HEK293 (cell line): ENCODE measurements around the gene NLRP6.

Source experiments
- BCL11B ChIP-seq: fragments of 450-650 bp; formaldehyde crosslinking; IDR thresholded peaks from 2 replicates; pipeline ENCODE4 v1.5.1; 2016; ENCODE audit warnings: low read depth, missing biosample characterization, missing genetic modification characterization
- FEZF1 ChIP-seq: fragments of 450-650 bp; formaldehyde crosslinking; IDR thresholded peaks from 2 replicates; pipeline ENCODE4 v1.5.1; 2016; ENCODE audit warnings: missing biosample characterization, missing genetic modification characterization
- GLI4 ChIP-seq: fragments of 450-650 bp; formaldehyde crosslinking; IDR thresholded peaks from 2 replicates; pipeline ENCODE4 v1.5.1; 2016; ENCODE audit warnings: missing biosample characterization, missing genetic modification characterization
- HOXD13 ChIP-seq: sonication (generic); formaldehyde crosslinking; IDR thresholded peaks from 2 replicates; pipeline ENCODE4 v1.8.0; 2022; ENCODE audit warnings: missing genetic modification reagents, borderline replicate concordance
- MEIS1 ChIP-seq: sonication (generic); formaldehyde crosslinking; IDR thresholded peaks from 2 replicates; pipeline ENCODE4 v1.8.1; 2022; ENCODE audit warnings: missing genetic modification reagents, mild to moderate bottlenecking, borderline replicate concordance
- REST ChIP-seq: fragments of 450-650 bp; formaldehyde crosslinking; IDR thresholded peaks from 2 replicates; pipeline ENCODE4 v1.5.1; 2016; ENCODE audit warnings: missing biosample characterization, missing genetic modification characterization
- SP3 ChIP-seq: fragments of 450-650 bp; formaldehyde crosslinking; IDR thresholded peaks from 2 replicates; pipeline ENCODE4 v1.5.1; 2016; ENCODE audit warnings: missing biosample characterization, missing genetic modification characterization
- TCF7L2 ChIP-seq: IDR thresholded peaks from 2 replicates; pipeline ENCODE4 v1.6.1; 2011; ENCODE audit warnings: low read depth, mild to moderate bottlenecking, inconsistent platforms, low read length, moderate library complexity, borderline replicate concordance
- TRIM28 ChIP-seq: IDR thresholded peaks from 2 replicates; pipeline ENCODE4 v1.6.1; 2011; ENCODE audit warnings: low read length, control low read depth, borderline replicate concordance
- ZBTB20 ChIP-seq: fragments of 450-650 bp; formaldehyde crosslinking; IDR thresholded peaks from 2 replicates; pipeline ENCODE4 v1.5.1; 2016; ENCODE audit warnings: missing biosample characterization, missing genetic modification characterization
- ZBTB26 ChIP-seq: fragments of 450-650 bp; formaldehyde crosslinking; optimal IDR thresholded peaks from 2 replicates; pipeline ENCODE3; 2016; ENCODE audit warnings: missing biosample characterization, mild to moderate bottlenecking, missing genetic modification characterization
- ZEB2 ChIP-seq: fragments of 450-650 bp; formaldehyde crosslinking; IDR thresholded peaks from 2 replicates; pipeline ENCODE4 v1.5.1; 2016; ENCODE audit warnings: missing biosample characterization, missing genetic modification characterization
- ZNF140 ChIP-seq: fragments of 450-650 bp; formaldehyde crosslinking; IDR thresholded peaks from 2 replicates; pipeline ENCODE4 v1.5.1; 2016; ENCODE audit warnings: missing biosample characterization, missing genetic modification characterization
- ZNF157 ChIP-seq: fragments of 450-650 bp; formaldehyde crosslinking; IDR thresholded peaks from 2 replicates; pipeline ENCODE4 v1.5.1; 2016; ENCODE audit warnings: missing biosample characterization, missing genetic modification characterization
- ZNF302 ChIP-seq: fragments of 450-650 bp; formaldehyde crosslinking; IDR thresholded peaks from 2 replicates; pipeline ENCODE4 v1.5.1; 2016; ENCODE audit warnings: missing biosample characterization, missing genetic modification characterization, low read depth
- ZNF324 ChIP-seq: fragments of 450-650 bp; formaldehyde crosslinking; IDR thresholded peaks from 2 replicates; pipeline ENCODE4 v1.5.1; 2016; ENCODE audit warnings: missing biosample characterization, missing genetic modification characterization
- ZNF354C ChIP-seq: fragments of 450-650 bp; formaldehyde crosslinking; IDR thresholded peaks from 2 replicates; pipeline ENCODE4 v1.5.1; 2016; ENCODE audit warnings: missing biosample characterization, missing genetic modification characterization, low read depth, borderline replicate concordance
- ZNF473 ChIP-seq: fragments of 450-650 bp; formaldehyde crosslinking; IDR thresholded peaks from 2 replicates; pipeline ENCODE4 v1.5.1; 2017; ENCODE audit warnings: missing biosample characterization, missing genetic modification characterization
- ZNF529 ChIP-seq: fragments of 450-650 bp; formaldehyde crosslinking; IDR thresholded peaks from 2 replicates; pipeline ENCODE4 v1.5.1; 2017; ENCODE audit warnings: missing genetic modification characterization, missing biosample characterization; ENCODE audit not compliant: insufficient replicate concordance
- ZNF548 ChIP-seq: fragments of 450-650 bp; formaldehyde crosslinking; IDR thresholded peaks from 2 replicates; pipeline ENCODE4 v1.5.1; 2016; ENCODE audit warnings: missing biosample characterization, missing genetic modification characterization
- ZNF580 ChIP-seq: fragments of 450-650 bp; formaldehyde crosslinking; IDR thresholded peaks from 2 replicates; pipeline ENCODE4 v1.5.1; 2016; ENCODE audit warnings: missing biosample characterization, missing genetic modification characterization
- ZNF664 ChIP-seq: fragments of 450-650 bp; formaldehyde crosslinking; IDR thresholded peaks from 2 replicates; pipeline ENCODE4 v1.5.1; 2016; ENCODE audit warnings: missing biosample characterization, missing genetic modification characterization
- ZNF768 ChIP-seq: fragments of 450-650 bp; formaldehyde crosslinking; IDR thresholded peaks from 2 replicates; pipeline ENCODE4 v1.5.1; 2018; ENCODE audit warnings: missing biosample characterization, mild to moderate bottlenecking, missing genetic modification characterization
- ZSCAN23 ChIP-seq: fragments of 450-650 bp; formaldehyde crosslinking; IDR thresholded peaks from 2 replicates; pipeline ENCODE4 v1.5.1; 2016; ENCODE audit warnings: missing biosample characterization, missing genetic modification characterization
- ZXDB ChIP-seq: fragments of 450-650 bp; formaldehyde crosslinking; IDR thresholded peaks from 2 replicates; pipeline ENCODE4 v1.5.1; 2016; ENCODE audit warnings: missing biosample characterization, missing genetic modification characterization
- TF ChIP-seq, protein P1 (sequence below): fragments of 450-650 bp; formaldehyde crosslinking; IDR thresholded peaks from 2 replicates; pipeline ENCODE4 v1.5.1; 2016; ENCODE audit warnings: missing biosample characterization, missing genetic modification characterization
- TF ChIP-seq, protein P2 (sequence below): fragments of 450-650 bp; IDR thresholded peaks from 2 replicates; pipeline ENCODE4 v1.5.1; 2018; ENCODE audit warnings: missing biosample characterization, mild to moderate bottlenecking, missing genetic modification characterization
- TF ChIP-seq, protein P3 (sequence below): fragments of 450-650 bp; formaldehyde crosslinking; IDR thresholded peaks from 2 replicates; pipeline ENCODE4 v1.5.0; 2017; ENCODE audit warnings: missing biosample characterization, missing genetic modification characterization, borderline replicate concordance

Gene NLRP6

GRCh38 chr11:235997-236773, 42.0 kb upstream of the NLRP6 start, which contains the start of gene SIRT3 (continued):
- TF ChIP-seq, protein P1, sequence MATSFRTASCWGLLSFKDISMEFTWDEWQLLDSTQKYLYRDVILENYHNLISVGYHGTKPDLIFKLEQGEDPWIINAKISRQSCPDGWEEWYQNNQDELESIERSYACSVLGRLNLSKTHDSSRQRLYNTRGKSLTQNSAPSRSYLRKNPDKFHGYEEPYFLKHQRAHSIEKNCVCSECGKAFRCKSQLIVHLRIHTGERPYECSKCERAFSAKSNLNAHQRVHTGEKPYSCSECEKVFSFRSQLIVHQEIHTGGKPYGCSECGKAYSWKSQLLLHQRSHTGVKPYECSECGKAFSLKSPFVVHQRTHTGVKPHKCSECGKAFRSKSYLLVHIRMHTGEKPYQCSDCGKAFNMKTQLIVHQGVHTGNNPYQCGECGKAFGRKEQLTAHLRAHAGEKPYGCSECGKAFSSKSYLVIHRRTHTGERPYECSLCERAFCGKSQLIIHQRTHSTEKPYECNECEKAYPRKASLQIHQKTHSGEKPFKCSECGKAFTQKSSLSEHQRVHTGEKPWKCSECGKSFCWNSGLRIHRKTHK (tag by site-specific recombination) = no peak
- TF ChIP-seq, protein P2, sequence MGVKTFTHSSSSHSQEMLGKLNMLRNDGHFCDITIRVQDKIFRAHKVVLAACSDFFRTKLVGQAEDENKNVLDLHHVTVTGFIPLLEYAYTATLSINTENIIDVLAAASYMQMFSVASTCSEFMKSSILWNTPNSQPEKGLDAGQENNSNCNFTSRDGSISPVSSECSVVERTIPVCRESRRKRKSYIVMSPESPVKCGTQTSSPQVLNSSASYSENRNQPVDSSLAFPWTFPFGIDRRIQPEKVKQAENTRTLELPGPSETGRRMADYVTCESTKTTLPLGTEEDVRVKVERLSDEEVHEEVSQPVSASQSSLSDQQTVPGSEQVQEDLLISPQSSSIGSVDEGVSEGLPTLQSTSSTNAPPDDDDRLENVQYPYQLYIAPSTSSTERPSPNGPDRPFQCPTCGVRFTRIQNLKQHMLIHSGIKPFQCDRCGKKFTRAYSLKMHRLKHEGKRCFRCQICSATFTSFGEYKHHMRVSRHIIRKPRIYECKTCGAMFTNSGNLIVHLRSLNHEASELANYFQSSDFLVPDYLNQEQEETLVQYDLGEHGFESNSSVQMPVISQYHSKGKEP (tag by site-specific recombination) = no peak
- TF ChIP-seq ZNF580 (tag by site-specific recombination) (no peak), ZNF768 (no peak), ZSCAN23 (tag by site-specific recombination) (no peak), FEZF1 (tag by site-specific recombination) (no peak), ZNF473 (tag by site-specific recombination) (no peak), HOXD13 (CRISPR knock-in tag) (no peak), ZNF354C (tag by site-specific recombination) (no peak), ZBTB20 (tag by site-specific recombination) (peak; percentile 78), GLI4 (tag by site-specific recombination) (no peak), ZNF140 (tag by site-specific recombination) (no peak), TCF7L2 (no peak), ZNF157 (no peak), MEIS1 (no peak), SP3 (tag by site-specific recombination) (peak; percentile 63), ZNF664 (tag by site-specific recombination) (no peak), ZBTB26 (tag by site-specific recombination) (peak; percentile 58), ZNF529 (tag by site-specific recombination) (no peak), ZNF302 (tag by site-specific recombination) (no peak), ZEB2 (tag by site-specific recombination) (0 out of 2 replicates have a peak, but pooled peaks have one; percentile 60), BCL11B (tag by site-specific recombination) (no peak), TRIM28 (no peak), ZNF548 (tag by site-specific recombination) (no peak), ZNF324 (tag by site-specific recombination) (no peak), REST (tag by site-specific recombination) (0 out of 2 replicates have a peak, but pooled peaks have one; percentile 11), ZXDB (tag by site-specific recombination) (peak; percentile 48; the same call in 1 of the 2 replicates)
- TF ChIP-seq, protein P3, sequence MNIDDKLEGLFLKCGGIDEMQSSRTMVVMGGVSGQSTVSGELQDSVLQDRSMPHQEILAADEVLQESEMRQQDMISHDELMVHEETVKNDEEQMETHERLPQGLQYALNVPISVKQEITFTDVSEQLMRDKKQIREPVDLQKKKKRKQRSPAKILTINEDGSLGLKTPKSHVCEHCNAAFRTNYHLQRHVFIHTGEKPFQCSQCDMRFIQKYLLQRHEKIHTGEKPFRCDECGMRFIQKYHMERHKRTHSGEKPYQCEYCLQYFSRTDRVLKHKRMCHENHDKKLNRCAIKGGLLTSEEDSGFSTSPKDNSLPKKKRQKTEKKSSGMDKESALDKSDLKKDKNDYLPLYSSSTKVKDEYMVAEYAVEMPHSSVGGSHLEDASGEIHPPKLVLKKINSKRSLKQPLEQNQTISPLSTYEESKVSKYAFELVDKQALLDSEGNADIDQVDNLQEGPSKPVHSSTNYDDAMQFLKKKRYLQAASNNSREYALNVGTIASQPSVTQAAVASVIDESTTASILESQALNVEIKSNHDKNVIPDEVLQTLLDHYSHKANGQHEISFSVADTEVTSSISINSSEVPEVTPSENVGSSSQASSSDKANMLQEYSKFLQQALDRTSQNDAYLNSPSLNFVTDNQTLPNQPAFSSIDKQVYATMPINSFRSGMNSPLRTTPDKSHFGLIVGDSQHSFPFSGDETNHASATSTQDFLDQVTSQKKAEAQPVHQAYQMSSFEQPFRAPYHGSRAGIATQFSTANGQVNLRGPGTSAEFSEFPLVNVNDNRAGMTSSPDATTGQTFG (tag by site-specific recombination) = no peak
